Trophoblast cell (in vitro differentiated cells and primary cell): Measurements from ENCODE around the gene IL10RA.

Source experiments
- DNase-seq, 2 donors: peaks; one replicate each; pipeline ENCODE4 v3.0.0-alpha.2; 2016
- H2AFZ ChIP-seq: 2 replicates; pipeline ENCODE4 v1.6.1; 2013; ENCODE audit warnings: low read length, moderate library complexity, mild to moderate bottlenecking; ENCODE audit not compliant: insufficient read depth, poor library complexity
- H2AK5ac ChIP-seq: 2 replicates; pipeline ENCODE4 v1.6.1; 2013; ENCODE audit warnings: mild to moderate bottlenecking, low read length
- H2BK120ac ChIP-seq: 2 replicates; pipeline ENCODE4 v1.6.1; 2013; ENCODE audit warnings: low read length, mild to moderate bottlenecking, moderate library complexity; ENCODE audit not compliant: insufficient read depth, poor library complexity
- H2BK12ac ChIP-seq: 2 replicates; pipeline ENCODE4 v1.6.1; 2013; ENCODE audit warnings: mild to moderate bottlenecking, low read length, moderate library complexity
- H2BK5ac ChIP-seq: 2 replicates; pipeline ENCODE4 v1.6.1; 2013; ENCODE audit warnings: low read length, low read depth, moderate library complexity, mild to moderate bottlenecking; ENCODE audit not compliant: poor library complexity
- H3K14ac ChIP-seq: 2 replicates; pipeline ENCODE4 v1.6.1; 2013; ENCODE audit warnings: mild to moderate bottlenecking, low read length
- H3K18ac ChIP-seq: 2 replicates; pipeline ENCODE4 v1.6.1; 2013; ENCODE audit warnings: mild to moderate bottlenecking, low read length
- H3K23ac ChIP-seq: 2 replicates; pipeline ENCODE4 v1.6.1; 2013; ENCODE audit warnings: low read length
- H3K27ac ChIP-seq: 2 replicates; pipeline ENCODE4 v1.5.1; 2013; ENCODE audit warnings: low read depth, mild to moderate bottlenecking, inconsistent platforms, low read length, moderate library complexity
- H3K27me3 ChIP-seq: 2 replicates; pipeline ENCODE4 v1.6.1; 2013; ENCODE audit warnings: inconsistent platforms, mild to moderate bottlenecking, low read length, moderate library complexity; ENCODE audit not compliant: insufficient read depth
- H3K36me3 ChIP-seq, 2 experiments: 1 replicate in 1 of 2; 2 replicates in 1 of 2; pipeline ENCODE4 v1.6.1; 2013; ENCODE audit warnings: low read length in 2 of 2, mild to moderate bottlenecking in 2 of 2, moderate library complexity in 1 of 2; ENCODE audit not compliant: insufficient read depth in 2 of 2, control insufficient read depth in 1 of 2
- H3K4ac ChIP-seq: 2 replicates; pipeline ENCODE4 v1.6.1; 2013; ENCODE audit warnings: low read depth, mild to moderate bottlenecking, low read length, moderate library complexity
- H3K4me1 ChIP-seq, 2 experiments: 1 replicate in 1 of 2; 2 replicates in 1 of 2; pipeline ENCODE4 v1.6.1; 2013; ENCODE audit warnings: low read length in 2 of 2, mild to moderate bottlenecking in 2 of 2, moderate library complexity in 1 of 2; ENCODE audit not compliant: insufficient read depth in 2 of 2, control insufficient read depth in 1 of 2
- H3K4me2 ChIP-seq: 2 replicates; pipeline ENCODE4 v1.6.1; 2013; ENCODE audit warnings: inconsistent platforms, mild to moderate bottlenecking, low read length, moderate library complexity
- H3K4me3 ChIP-seq: 2 replicates; pipeline ENCODE4 v1.5.1; 2013; ENCODE audit warnings: mild to moderate bottlenecking, low read depth, low read length, inconsistent platforms
- H3K79me1 ChIP-seq: one replicate; pipeline ENCODE4 v1.6.1; 2013; ENCODE audit warnings: low read length
- H3K79me2 ChIP-seq: 2 replicates; pipeline ENCODE4 v1.6.1; 2013; ENCODE audit warnings: low read length, mild to moderate bottlenecking; ENCODE audit not compliant: control insufficient read depth, insufficient read depth, poor library complexity
- H3K9ac ChIP-seq: 2 replicates; pipeline ENCODE4 v1.6.1; 2013; ENCODE audit warnings: mild to moderate bottlenecking, low read length
- H3K9me3 ChIP-seq: 2 replicates; pipeline ENCODE4 v1.6.1; 2013; ENCODE audit warnings: low read depth, mild to moderate bottlenecking, control low read depth, inconsistent platforms, low read length; ENCODE audit not compliant: insufficient read depth
- H4K12ac ChIP-seq: 2 replicates; pipeline ENCODE4 v1.6.1; 2013; ENCODE audit warnings: low read depth, mild to moderate bottlenecking, low read length, moderate library complexity
- H4K8ac ChIP-seq: 2 replicates; pipeline ENCODE4 v1.6.1; 2013; ENCODE audit warnings: low read depth, mild to moderate bottlenecking, low read length, moderate library complexity
- H4K91ac ChIP-seq: one replicate; pipeline ENCODE4 v1.6.1; 2013; ENCODE audit warnings: low read depth, mild to moderate bottlenecking, low read length, moderate library complexity
- WGBS: extraction: QIAGEN DNeasy Blood & Tissue Kit; methylation state at CpG from one replicate; pipeline ENCODE4 v1.1.7; 2013; ENCODE audit warnings: missing lambda C conversion rate; ENCODE audit not compliant: insufficient read length, insufficient coverage; ENCODE audit errors: extremely low coverage; 5-methylcytosine and 5-hydroxymethylcytosine counted together

IL10RA gene

GRCh38 chr11:118016104-118016503 lies 29.9 kb downstream of the IL10RA start:
- no CpG with 5 or more reads among the region's 4 CpGs for WGBS
- DNase-seq: no peak
- H4K12ac ChIP-seq: no peak overlapping the region
- no peak overlapping the region for H2BK120ac ChIP-seq
- H3K36me3 ChIP-seq: no peaks in the 10 kb centered on the region
- no peak overlapping the region for H2AK5ac ChIP-seq
- no peak overlapping the region for H3K4me2 ChIP-seq
- H2AFZ ChIP-seq: no peak overlapping the region
- H3K4ac ChIP-seq: no peak overlapping the region
- H3K27ac ChIP-seq: no peak overlapping the region
- no peak overlapping the region for H3K18ac ChIP-seq
- H3K9me3 ChIP-seq: peaks cover 7% of the 10 kb centered on the region
- no peak overlapping the region for H3K4me3 ChIP-seq
- no peak overlapping the region for H3K23ac ChIP-seq
- H4K8ac ChIP-seq: no peak overlapping the region
- no peaks in the 10 kb centered on the region for H3K27me3 ChIP-seq
- H3K14ac ChIP-seq: no peak overlapping the region
- no peak overlapping the region for H4K91ac ChIP-seq
- no peaks in the 10 kb centered on the region for H3K79me2 ChIP-seq
- H3K79me1 ChIP-seq: no peaks in the 10 kb centered on the region
- no peaks in the 10 kb centered on the region for H3K4me1 ChIP-seq
- H2BK5ac ChIP-seq: no peak overlapping the region
- H2BK12ac ChIP-seq: no peak overlapping the region
- no peak overlapping the region for H3K9ac ChIP-seq

GRCh38 chr11:118017111-118017510 lies 30.9 kb downstream of the IL10RA start:
- H3K79me2 ChIP-seq: no peaks in the 10 kb centered on the region
- H2AK5ac ChIP-seq: no peak overlapping the region
- H2BK12ac ChIP-seq: no peak overlapping the region
- H2BK5ac ChIP-seq: no peak overlapping the region
- no peak overlapping the region for H3K14ac ChIP-seq
- H3K4ac ChIP-seq: no peak overlapping the region
- no peaks in the 10 kb centered on the region for H3K36me3 ChIP-seq
- H4K8ac ChIP-seq: no peak overlapping the region
- H3K27ac ChIP-seq: no peak overlapping the region
- no peak for DNase-seq
- no peak overlapping the region for H3K4me3 ChIP-seq
- H3K79me1 ChIP-seq: no peaks in the 10 kb centered on the region
- no peak overlapping the region for H4K12ac ChIP-seq
- no peaks in the 10 kb centered on the region for H3K27me3 ChIP-seq
- H3K4me2 ChIP-seq: no peak overlapping the region
- no peak overlapping the region for H3K18ac ChIP-seq
- no peak overlapping the region for H3K9ac ChIP-seq
- no peak overlapping the region for H2AFZ ChIP-seq
- H4K91ac ChIP-seq: no peak overlapping the region
- WGBS: no CpG with 5 or more reads among the region's 3 CpGs
- H3K23ac ChIP-seq: no peak overlapping the region
- H3K4me1 ChIP-seq: no peaks in the 10 kb centered on the region
- H3K9me3 ChIP-seq: peaks cover 7% of the 10 kb centered on the region
- H2BK120ac ChIP-seq: no peak overlapping the region

- Histone ChIP-seq H2BK120ac (no peak overlapping the region), H3K9ac (no peak overlapping the region), H3K4me3 (no peak overlapping the region), H3K4me2 (no peak overlapping the region), H3K36me3 (no peaks in the 10 kb centered on the region), H3K9me3 (peaks cover 7% of the 10 kb centered on the region), H4K8ac (no peak overlapping the region), H3K79me2 (no peaks in the 10 kb centered on the region), H3K18ac (no peak overlapping the region), H3K4ac (no peak overlapping the region), H3K27ac (no peak overlapping the region), H2BK5ac (no peak overlapping the region), H3K27me3 (no peaks in the 10 kb centered on the region), H4K91ac (no peak overlapping the region), H2AFZ (no peak overlapping the region), H3K23ac (no peak overlapping the region), H4K12ac (no peak overlapping the region), H3K79me1 (no peaks in the 10 kb centered on the region), H3K14ac (no peak overlapping the region), H2BK12ac (no peak overlapping the region), H3K4me1 (no peaks in the 10 kb centered on the region), H2AK5ac (no peak overlapping the region)
- WGBS: no CpG with 5 or more reads among the region's 4 CpGs
- no peak for DNase-seq
Observed at GRCh38 chr11:118017631-118018315, 31.6 kb downstream of the IL10RA start.

- Histone ChIP-seq H3K4me3 (no peak overlapping the region), H3K79me1 (no peaks in the 10 kb centered on the region), H2BK120ac (no peak overlapping the region), H4K8ac (no peak overlapping the region), H2BK12ac (no peak overlapping the region), H3K36me3 (no peaks in the 10 kb centered on the region), H3K14ac (no peak overlapping the region), H3K23ac (no peak overlapping the region), H3K9me3 (peaks cover 7% of the 10 kb centered on the region), H3K18ac (no peak overlapping the region), H3K79me2 (no peaks in the 10 kb centered on the region), H3K27me3 (no peaks in the 10 kb centered on the region), H3K27ac (no peak overlapping the region), H3K9ac (no peak overlapping the region), H4K12ac (no peak overlapping the region), H4K91ac (no peak overlapping the region), H2AFZ (no peak overlapping the region), H3K4me2 (no peak overlapping the region), H3K4me1 (no peaks in the 10 kb centered on the region), H2AK5ac (no peak overlapping the region), H2BK5ac (no peak overlapping the region), H3K4ac (no peak overlapping the region)
- DNase-seq: no peak
- WGBS: no CpG with 5 or more reads among the region's 2 CpGs
Observed at GRCh38 chr11:118018401-118018800, 32.2 kb downstream of the IL10RA start.
